Esophagus muscularis mucosa (tissue), 3 donors: ENCODE data around the gene FDX1.

Experiments
- POLR2A ChIP-seq: fragments of 450-650 bp; IDR thresholded peaks from one replicate; pipeline ENCODE4 v1.6.1; 2017; ENCODE audit warnings: antibody characterized with exemption, moderate library complexity, mild to moderate bottlenecking, low read depth
- TF ChIP-seq, protein P1 (sequence below), 3 experiments: fragments of 200-600 bp in 2 of 3; fragments of 450-650 bp in 1 of 3; sonication (generic) in 2 of 3; IDR thresholded peaks; one replicate each; pipeline ENCODE4 v1.5.1; 2017 to 2019; ENCODE audit warnings: antibody characterized with exemption in 3 of 3, mild to moderate bottlenecking in 2 of 3, moderate library complexity in 1 of 3

GRCh38 chr11:110445437-110445836 lies 15.7 kb downstream of the FDX1 start:
- TF ChIP-seq, protein P1, sequence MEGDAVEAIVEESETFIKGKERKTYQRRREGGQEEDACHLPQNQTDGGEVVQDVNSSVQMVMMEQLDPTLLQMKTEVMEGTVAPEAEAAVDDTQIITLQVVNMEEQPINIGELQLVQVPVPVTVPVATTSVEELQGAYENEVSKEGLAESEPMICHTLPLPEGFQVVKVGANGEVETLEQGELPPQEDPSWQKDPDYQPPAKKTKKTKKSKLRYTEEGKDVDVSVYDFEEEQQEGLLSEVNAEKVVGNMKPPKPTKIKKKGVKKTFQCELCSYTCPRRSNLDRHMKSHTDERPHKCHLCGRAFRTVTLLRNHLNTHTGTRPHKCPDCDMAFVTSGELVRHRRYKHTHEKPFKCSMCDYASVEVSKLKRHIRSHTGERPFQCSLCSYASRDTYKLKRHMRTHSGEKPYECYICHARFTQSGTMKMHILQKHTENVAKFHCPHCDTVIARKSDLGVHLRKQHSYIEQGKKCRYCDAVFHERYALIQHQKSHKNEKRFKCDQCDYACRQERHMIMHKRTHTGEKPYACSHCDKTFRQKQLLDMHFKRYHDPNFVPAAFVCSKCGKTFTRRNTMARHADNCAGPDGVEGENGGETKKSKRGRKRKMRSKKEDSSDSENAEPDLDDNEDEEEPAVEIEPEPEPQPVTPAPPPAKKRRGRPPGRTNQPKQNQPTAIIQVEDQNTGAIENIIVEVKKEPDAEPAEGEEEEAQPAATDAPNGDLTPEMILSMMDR (IDR thresholded peaks at IDR 0.05) = no peak
- TF ChIP-seq POLR2A = no peak
